Endothelial cell of umbilical vein (primary cell): ENCODE measurements around the gene OR10A2. TPM values are rescaled to one million over a fixed set of nuclear protein-coding genes. Genes with fewer than 3 reads are reported as not detected.

Experiments used
- BruUV-seq: library from RNA; stranded (reverse); fragments of 400-500 nt; replicated peaks from 2 replicates; lab custom pipeline; 2021; lab: Mats Ljungman, UMichigan
- CTCF ChIA-PET: fragments of 300-600, 350-600 bp; sonication (Branson Sonifier 250); formaldehyde crosslinking; loops from one replicate; lab custom pipeline; 2021; ENCODE audit warnings: antibody characterized with exemption, inconsistent platforms; lab: Charles Lee
- POLR2A ChIA-PET: fragments of 300-600, 350-600 bp; sonication (Branson Sonifier 250); formaldehyde crosslinking; loops from one replicate; lab custom pipeline; 2021; ENCODE audit warnings: antibody characterized with exemption, inconsistent platforms; lab: Charles Lee
- DNase-seq: peaks from one replicate; pipeline ENCODE4 v3.0.0-alpha.2; 2011; ENCODE audit warnings: low read depth, low spot score
- FAIRE-seq: peaks from 2 replicates; lab custom pipeline; 2011; peaks lifted over from hg19 to GRCh38; lab: Jason Lieb, UNC
- H2AFZ ChIP-seq: 2 replicates; pipeline ENCODE4 v1.6.0; 2012; ENCODE audit warnings: low read depth, low read length, control low read depth, inconsistent platforms
- H3K27ac ChIP-seq: 2 replicates; pipeline ENCODE4 v1.5.1; 2011; ENCODE audit warnings: low read depth, mild to moderate bottlenecking, control low read depth, low read length, moderate library complexity; ENCODE audit not compliant: insufficient read depth
- H3K27me3 ChIP-seq, 2 experiments: 2 replicates each; pipeline versions ENCODE4 v1.6.0 to v1.6.1; 2011; ENCODE audit warnings: low read length in 2 of 2, mixed read lengths in 1 of 2; ENCODE audit not compliant: control insufficient read depth in 2 of 2, insufficient read depth in 2 of 2
- H3K36me3 ChIP-seq, 2 experiments: 2 replicates in 1 of 2; 3 replicates in 1 of 2; pipeline ENCODE4 v1.5.1; 2011; ENCODE audit warnings: low read length in 2 of 2, mild to moderate bottlenecking in 1 of 2, moderate library complexity in 1 of 2; ENCODE audit not compliant: control insufficient read depth in 2 of 2, insufficient read depth in 2 of 2; ENCODE audit errors: extremely low read depth in 1 of 2
- H3K4me1 ChIP-seq: 3 replicates; pipeline ENCODE4 v1.5.1; 2011; ENCODE audit warnings: mild to moderate bottlenecking, low read length; ENCODE audit not compliant: control insufficient read depth, insufficient read depth; ENCODE audit errors: extremely low read depth
- H3K4me2 ChIP-seq: 2 replicates; pipeline ENCODE4 v1.6.1; 2011; ENCODE audit warnings: low read length, control low read depth, mixed read lengths; ENCODE audit not compliant: insufficient read depth
- H3K4me3 ChIP-seq, 3 experiments: fragments of 200-600 bp in 1 of 3; sonication (generic), shearing (Covaris generic) in 1 of 3; replicated peaks in 1 of 3; 2 replicates each; pipeline ENCODE4 v1.5.1; 2011 to 2016; ENCODE audit warnings: control low read depth in 3 of 3, low read length in 3 of 3, mild to moderate bottlenecking in 2 of 3, inconsistent platforms in 1 of 3, low read depth in 1 of 3, moderate library complexity in 1 of 3; ENCODE audit not compliant: insufficient read depth in 1 of 3
- H3K79me2 ChIP-seq: 2 replicates; pipeline ENCODE4 v1.6.0; 2012; ENCODE audit warnings: low read length, inconsistent platforms; ENCODE audit not compliant: control insufficient read depth, insufficient read depth
- H3K9ac ChIP-seq: replicated peaks from 2 replicates; pipeline ENCODE3; 2011; ENCODE audit warnings: low read length, control low read depth; ENCODE audit not compliant: insufficient read depth; ENCODE audit errors: extremely low read depth
- H3K9me1 ChIP-seq: replicated peaks from 3 replicates; pipeline ENCODE4 v1.6.0; 2011; ENCODE audit warnings: mild to moderate bottlenecking, low read length; ENCODE audit not compliant: control insufficient read depth, insufficient read depth; ENCODE audit errors: extremely low read depth
- H3K9me3 ChIP-seq: replicated peaks from 2 replicates; pipeline ENCODE4 v1.5.1; 2012; ENCODE audit warnings: low read length, inconsistent platforms; ENCODE audit not compliant: control insufficient read depth, insufficient read depth
- H4K20me1 ChIP-seq: replicated peaks from 2 replicates; pipeline ENCODE3; 2011; ENCODE audit warnings: mild to moderate bottlenecking, low read length; ENCODE audit not compliant: control insufficient read depth, insufficient read depth; ENCODE audit errors: extremely low read depth
- CTCF ChIP-seq, 2 donors: IDR thresholded peaks; 1 replicate in 1 of 2; 2 replicates in 1 of 2; pipeline ENCODE4 v1.5.1; 2011; ENCODE audit warnings: low read length in 2 of 2, mild to moderate bottlenecking in 2 of 2, moderate library complexity in 2 of 2, control low read depth in 1 of 2, inconsistent platforms in 1 of 2, low read depth in 1 of 2; ENCODE audit not compliant: insufficient read depth in 1 of 2; ENCODE audit errors: extremely low read depth in 1 of 2
- EZH2 ChIP-seq: IDR thresholded peaks from 2 replicates; pipeline ENCODE4 v1.6.1; 2012; ENCODE audit warnings: borderline replicate concordance, low read depth, mild to moderate bottlenecking, moderate library complexity, low read length, inconsistent platforms; ENCODE audit not compliant: severe bottlenecking
- FOS ChIP-seq: IDR thresholded peaks from 2 replicates; pipeline ENCODE4 v1.6.1; 2011; ENCODE audit warnings: mild to moderate bottlenecking, low read length, moderate library complexity, borderline replicate concordance; ENCODE audit not compliant: insufficient read depth
- GATA2 ChIP-seq: IDR thresholded peaks from 2 replicates; pipeline ENCODE4 v1.7.0; 2011; ENCODE audit warnings: low read depth, mild to moderate bottlenecking, moderate library complexity, mixed read lengths, low read length; ENCODE audit not compliant: insufficient read length, insufficient read depth
- JUN ChIP-seq: IDR thresholded peaks from 2 replicates; pipeline ENCODE4 v1.6.1; 2011; ENCODE audit warnings: borderline replicate concordance, low read depth; ENCODE audit not compliant: insufficient read length, insufficient read depth
- MAX ChIP-seq: IDR thresholded peaks from 2 replicates; pipeline ENCODE4 v1.6.1; 2011; ENCODE audit not compliant: insufficient read depth, insufficient read length
- MYC ChIP-seq: IDR thresholded peaks from one replicate; pipeline ENCODE4 v1.6.1; 2011; ENCODE audit warnings: mild to moderate bottlenecking, low read depth, low read length
- POLR2A ChIP-seq: IDR thresholded peaks from 2 replicates; pipeline ENCODE4 v1.6.1; 2012; ENCODE audit warnings: low read depth, mild to moderate bottlenecking, control low read depth, low read length
- POLR2AphosphoS5 ChIP-seq: IDR thresholded peaks from 2 replicates; pipeline ENCODE4 v1.6.1; 2012; ENCODE audit warnings: low read depth, mild to moderate bottlenecking, control low read depth, low read length, moderate library complexity; ENCODE audit not compliant: insufficient read depth
- dilution Hi-C: fragments of 300-500 bp; cut with MboI; formaldehyde crosslinking; loops from one replicate; pipeline ENCODE4 v1.15.0; 2019; ENCODE audit warnings: low sequenced_read_pairs; ENCODE audit not compliant: extremely low pct_ligation_motif_present
- intact Hi-C: fragments of 100-400 bp; cut with micrococcal nuclease; formaldehyde crosslinking; loops from one replicate; pipeline ENCODE4 v1.10.0; 2022
- polyA plus RNA-seq, 4 experiments: library from polyadenylated mRNA; depleted of rRNA in 3 of 4; stranded (reverse) in 3 of 4; unstranded in 1 of 4; fragments of >200 nt; gene quantifications; 2 replicates each; pipeline versions ENCODE4 v1.2.1 to v1.2.3, GENCODE V29; 2011 to 2012; ENCODE audit warnings: missing spikeins in 1 of 4
- total RNA-seq: library from RNA; stranded (reverse); gene quantifications from 2 replicates; pipeline ENCODE4 v1.2.3, GENCODE V29; 2021

The OR10A2 gene
- total and polyA plus RNA-seq, 2 donors (not counting 3 experiments of a cell fraction or from before 2014, with no cell fraction given), result not detected

- H3K4me2 ChIP-seq, result no peak overlapping the region
- no peaks in the 10 kb centered on the region for H3K36me3 ChIP-seq
- H3K27ac ChIP-seq, result no peak overlapping the region
- no peaks in the 10 kb centered on the region for H3K79me2 ChIP-seq
- TF ChIP-seq FOS (no peak), EZH2 (no peak), JUN (no peak), CTCF (IDR thresholded peaks at IDR 0.05; ENCODE audit: extremely low read depth in 1 of 2, insufficient read depth in 1 of 2, low read depth in 1 of 2, low read length in 2 of 2) (no peak), MAX (no peak), MYC (no peak), GATA2 (no peak), POLR2A (no peak), POLR2AphosphoS5 (no peak)
- H3K27me3 ChIP-seq, result no peaks in the 10 kb centered on the region
- no peak overlapping the region for H2AFZ ChIP-seq
- H3K9ac ChIP-seq, result no peak overlapping the region
- CTCF ChIA-PET, result no interaction called here
- H3K9me3 ChIP-seq, result no peaks in the 10 kb centered on the region
- intact Hi-C loops, result no loop called here
- BruUV-seq, result no TSS peak
- DNase-seq (no peak), FAIRE-seq (no peak)
- POLR2A ChIA-PET, result no interaction called here
- no peaks in the 10 kb centered on the region for H3K4me1 ChIP-seq
- H3K9me1 ChIP-seq, result no peaks in the 10 kb centered on the region
- dilution Hi-C loops, result no loop called here
- H4K20me1 ChIP-seq, result no peaks in the 10 kb centered on the region
- H3K4me3 ChIP-seq, result no peak overlapping the region
Measured at GRCh38 chr11:6889835-6890234, 27.0 kb downstream of the OR10A2 start.
